Small intestine (tissue), 7 donors: ENCODE data around the gene MAML1. TPM values are rescaled to one million over a fixed set of nuclear protein-coding genes. Genes with fewer than 3 reads are reported as not detected.
A peak's percentile ranks its signal among the peaks of the same experiment; 100 is the strongest.
"Not testable (repeated sequence)": the region's sequence is repeated elsewhere in the genome, so short reads cannot be mapped to it uniquely, and the experiment has no call there.

Experiments used
- DNase-seq, 2 donors: peaks; one replicate each; pipeline versions ENCODE4 v3.0.0 to v3.0.0-alpha.2; 2013
- FAIRE-seq: peaks from 2 replicates; lab custom pipeline; 2012; peaks lifted over from hg19 to GRCh38; lab: Jason Lieb, UNC
- H3K27ac ChIP-seq, 3 donors: one replicate each; pipeline ENCODE4 v1.5.1; 2013; ENCODE audit warnings: low read length in 2 of 3, mild to moderate bottlenecking in 2 of 3, control low read depth in 1 of 3, inconsistent platforms in 1 of 3, low read depth in 1 of 3, moderate library complexity in 1 of 3
- H3K27me3 ChIP-seq, 3 donors: one replicate each; pipeline ENCODE4 v1.6.1; 2013; ENCODE audit warnings: low read length in 3 of 3, inconsistent platforms in 1 of 3; ENCODE audit not compliant: control insufficient read depth in 3 of 3, insufficient read depth in 3 of 3
- H3K36me3 ChIP-seq, 3 donors: one replicate each; pipeline ENCODE4 v1.6.1; 2013; ENCODE audit warnings: low read length in 3 of 3, inconsistent platforms in 1 of 3, low read depth in 1 of 3, mild to moderate bottlenecking in 1 of 3, moderate library complexity in 1 of 3; ENCODE audit not compliant: control insufficient read depth in 3 of 3, insufficient read depth in 2 of 3
- H3K4me1 ChIP-seq, 3 donors: one replicate each; pipeline ENCODE4 v1.6.1; 2013; ENCODE audit warnings: low read length in 2 of 3, inconsistent platforms in 1 of 3, low read depth in 1 of 3, mild to moderate bottlenecking in 1 of 3, moderate library complexity in 1 of 3; ENCODE audit not compliant: control insufficient read depth in 3 of 3, insufficient read depth in 2 of 3
- H3K4me3 ChIP-seq, 3 donors: one replicate each; pipeline ENCODE4 v1.5.1; 2013; ENCODE audit warnings: low read length in 3 of 3, control low read depth in 1 of 3, inconsistent platforms in 1 of 3, low read depth in 1 of 3, mild to moderate bottlenecking in 1 of 3, moderate library complexity in 1 of 3
- H3K9me3 ChIP-seq, 2 donors: one replicate each; pipeline ENCODE4 v1.6.1; 2013; ENCODE audit warnings: low read depth in 1 of 2, low read length in 1 of 2; ENCODE audit not compliant: control insufficient read depth in 2 of 2, insufficient read depth in 1 of 2
- WGBS, 3 donors: extraction: QIAGEN DNeasy Blood & Tissue Kit; methylation state at CpG; one replicate each; pipeline ENCODE4 v1.1.7; 2013; 5-methylcytosine and 5-hydroxymethylcytosine counted together
- polyA plus RNA-seq, 4 donors: library from polyadenylated mRNA; stranded (reverse) in 3 of 4; unstranded in 1 of 4; fragments of 200-250 nt in 3 of 4; fragments of 120-200 nt in 1 of 4; gene quantifications; one replicate each; pipeline versions ENCODE4 v1.2.1 to v1.2.3, GENCODE V29; 2013
- donor health status: healthy with polysubstance abuse.
- donor health status: control.
- donor health status: control.
- donor health status: Bipolar disorder and iron deficiency.
- donor health status: healthy.

MAML1 gene
- polyA plus RNA-seq, 4 donors, result 6.2 to 28.8 (median 10.9) TPM

- no peaks in the 10 kb centered on the region for H3K27me3 ChIP-seq
- no peak overlapping the region for H3K27ac ChIP-seq
- H3K36me3 ChIP-seq, result peaks cover 4 to 43% (median 7%) of the 10 kb centered on the region in 3 donors
- 95 to 98% (median 96%) methylated on average over 4 of the region's 4 CpGs for WGBS, 3 donors
- H3K4me1 ChIP-seq, result no peaks in the 10 kb centered on the region
- H3K4me3 ChIP-seq, result no peak overlapping the region
- no peak for DNase-seq
- no peaks in the 10 kb centered on the region for H3K9me3 ChIP-seq
- FAIRE-seq, result no peak
These were observed 49.2 kb downstream of the MAML1 start for GRCh38 chr5:179781846-179782245.

- Histone ChIP-seq H3K27ac (no peak overlapping the region), H3K9me3 (no peaks in the 10 kb centered on the region), H3K4me1 (no peaks in the 10 kb centered on the region), H3K36me3 (peaks cover 2 to 36% (median 4%) of the 10 kb centered on the region in 3 donors), H3K4me3 (no peak overlapping the region), H3K27me3 (no peaks in the 10 kb centered on the region)
- WGBS, 3 donors, result 93 to 94% (median 94%) methylated on average over 9 of the region's 9 CpGs
- DNase-seq (no peak), FAIRE-seq (no peak)
These were observed 50.5 kb downstream of the MAML1 start for GRCh38 chr5:179783128-179783527.

- no peak for DNase-seq
- peaks cover 0 to 14% (median 0%) of the 10 kb centered on the region in 3 donors for H3K36me3 ChIP-seq
- FAIRE-seq, result no peak
- H3K4me1 ChIP-seq, result no peaks in the 10 kb centered on the region
- no peak overlapping the region for H3K27ac ChIP-seq
- peaks cover 0 to 4% of the 10 kb centered on the region in 2 donors for H3K9me3 ChIP-seq
- no peaks in the 10 kb centered on the region for H3K27me3 ChIP-seq
- 62 to 90% (median 81%) methylated on average over 12 of the region's 12 CpGs for WGBS, 3 donors
- no peak overlapping the region for H3K4me3 ChIP-seq
These were observed 54.2 kb downstream of the MAML1 start for GRCh38 chr5:179786861-179787260.

GRCh38 chr5:179788193-179788854 lies 55.7 kb downstream of the MAML1 start:
- H3K9me3 ChIP-seq, result peaks cover 0 to 4% of the 10 kb centered on the region in 2 donors
- FAIRE-seq (no peak), DNase-seq (no peak)
- no peaks in the 10 kb centered on the region for H3K27me3 ChIP-seq
- WGBS, 3 donors, result 80 to 88% (median 82%) methylated on average over 7 of the region's 7 CpGs
- H3K27ac ChIP-seq, result no peak overlapping the region
- H3K4me3 ChIP-seq, result no peak overlapping the region
- no peaks in the 10 kb centered on the region for H3K4me1 ChIP-seq
- H3K36me3 ChIP-seq, result peaks cover 0 to 12% (median 0%) of the 10 kb centered on the region in 3 donors

- DNase-seq, FAIRE-seq, H3K9me3 ChIP-seq, H3K27ac ChIP-seq, H3K4me1 ChIP-seq, H3K27me3 ChIP-seq, H3K4me3 ChIP-seq: not testable (repeated sequence)
- WGBS, 3 donors, result 95 to 96% (median 95%) methylated on average over 8 to 9 of the region's 9 CpGs
- H3K36me3 ChIP-seq, result peaks cover 0 to 15% (median 0%) of the 10 kb centered on the region in 3 donors
These were observed 56.7 kb downstream of the MAML1 start for GRCh38 chr5:179789278-179789677.

GRCh38 chr5:179791881-179792611 lies 59.4 kb downstream of the MAML1 start:
- H3K27me3 ChIP-seq, result no peaks in the 10 kb centered on the region
- H3K27ac ChIP-seq, result peak overlapping the region in 1 of 3 donors; percentile 6
- H3K9me3 ChIP-seq, result peaks cover 0 to 4% of the 10 kb centered on the region in 2 donors
- FAIRE-seq (no peak), DNase-seq (no peak)
- peaks cover 0 to 18% (median 5%) of the 10 kb centered on the region in 3 donors for H3K4me1 ChIP-seq
- WGBS, 3 donors, result 61 to 73% (median 70%) methylated on average over 14 to 15 of the region's 15 CpGs
- peaks cover 0 to 24% (median 0%) of the 10 kb centered on the region in 3 donors for H3K36me3 ChIP-seq
- H3K4me3 ChIP-seq, result no peak overlapping the region

- peaks cover 0 to 32% (median 1%) of the 10 kb centered on the region in 3 donors for H3K36me3 ChIP-seq
- no peak for DNase-seq
- H3K4me3 ChIP-seq, result no peak overlapping the region
- 75 to 85% (median 82%) methylated on average over 24 of the region's 24 CpGs for WGBS, 3 donors
- peaks cover 0 to 18% (median 5%) of the 10 kb centered on the region in 3 donors for H3K4me1 ChIP-seq
- H3K9me3 ChIP-seq, result peaks cover 0 to 4% of the 10 kb centered on the region in 2 donors
- H3K27ac ChIP-seq, result no peak overlapping the region
- no peaks in the 10 kb centered on the region for H3K27me3 ChIP-seq
- no peak for FAIRE-seq
These were observed 60.2 kb downstream of the MAML1 start for GRCh38 chr5:179792612-179793467.
